H54 (cell line): ENCODE measurements around the gene PCDH9.

Experiments
- DNase-seq: peaks from one replicate; pipeline ENCODE4 v3.0.0; 2011; ENCODE audit warnings: low spot score, mixed read lengths; ENCODE audit not compliant: insufficient read length
- FAIRE-seq: peaks from 3 replicates; lab custom pipeline; 2011; peaks lifted over from hg19 to GRCh38; lab: Jason Lieb, UNC
- POLR2A ChIP-seq: IDR thresholded peaks from 2 replicates; pipeline ENCODE4 v1.6.1; 2011; ENCODE audit warnings: low read depth, mild to moderate bottlenecking, low read length

PCDH9 gene

GRCh38 chr13:66506051-66506777, 723.9 kb downstream of the PCDH9 start:
- TF ChIP-seq POLR2A: no peak
- FAIRE-seq: no peak

GRCh38 chr13:66503890-66504289, 726.2 kb downstream of the PCDH9 start:
- TF ChIP-seq POLR2A: no peak
- DNase-seq (no peak), FAIRE-seq (no peak)

More at GRCh38 chr13:66506051-66506777, 723.9 kb downstream of the PCDH9 start:
- no peak for DNase-seq

- no peak for DNase-seq
- TF ChIP-seq POLR2A: no peak
- FAIRE-seq: no peak
These were observed 729.0 kb downstream of the PCDH9 start for GRCh38 chr13:66501181-66501580.

GRCh38 chr13:66492479-66492878, 737.7 kb downstream of the PCDH9 start:
- DNase-seq (no peak), FAIRE-seq (no peak)
- TF ChIP-seq POLR2A: no peak

GRCh38 chr13:66491251-66491650, 738.9 kb downstream of the PCDH9 start:
- DNase-seq (no peak), FAIRE-seq (no peak)
- TF ChIP-seq POLR2A: no peak

GRCh38 chr13:66489586-66489985, 740.5 kb downstream of the PCDH9 start:
- no peak for FAIRE-seq
- no peak for TF ChIP-seq POLR2A

GRCh38 chr13:66489172-66489571, 741.0 kb downstream of the PCDH9 start:
- DNase-seq: no peak
- FAIRE-seq: no peak
- no peak for TF ChIP-seq POLR2A

More at GRCh38 chr13:66489586-66489985, 740.5 kb downstream of the PCDH9 start:
- DNase-seq: no peak

GRCh38 chr13:66483712-66484111, 746.4 kb downstream of the PCDH9 start:
- FAIRE-seq: no peak

GRCh38 chr13:66482836-66483235, 747.3 kb downstream of the PCDH9 start:
- FAIRE-seq (no peak), DNase-seq (no peak)
- TF ChIP-seq POLR2A: no peak

More at GRCh38 chr13:66483712-66484111, 746.4 kb downstream of the PCDH9 start:
- no peak for DNase-seq
- TF ChIP-seq POLR2A: no peak

- FAIRE-seq: no peak
- no peak for DNase-seq
- TF ChIP-seq POLR2A: no peak
These were observed 752.3 kb downstream of the PCDH9 start for GRCh38 chr13:66477816-66478215.

- no peak for TF ChIP-seq POLR2A
- no peak for DNase-seq
- FAIRE-seq: no peak
These were observed 755.1 kb downstream of the PCDH9 start for GRCh38 chr13:66475061-66475460.

GRCh38 chr13:66469745-66470144, 760.4 kb downstream of the PCDH9 start:
- DNase-seq (no peak), FAIRE-seq (no peak)
- TF ChIP-seq POLR2A: no peak

- FAIRE-seq (no peak), DNase-seq (no peak)
- no peak for TF ChIP-seq POLR2A
These were observed 761.5 kb downstream of the PCDH9 start for GRCh38 chr13:66468656-66469055.

- DNase-seq (no peak), FAIRE-seq (no peak)
- TF ChIP-seq POLR2A: no peak
These were observed 767.9 kb downstream of the PCDH9 start for GRCh38 chr13:66462187-66462586.

GRCh38 chr13:66461021-66461420, 769.1 kb downstream of the PCDH9 start:
- no peak for DNase-seq
- no peak for FAIRE-seq
- TF ChIP-seq POLR2A: no peak
